Superior temporal gyrus (tissue), 1 donor: ENCODE data around the gene VPS26B.

ENCODE experiments used
- DNase-seq: peaks from one replicate; pipeline ENCODE4 v3.0.0-alpha.2; 2016; ENCODE audit errors: extremely low spot score

VPS26B gene

GRCh38 chr11:134257101-134257500, 32.6 kb downstream of the VPS26B start:
- DNase-seq, result no peak

- no peak for DNase-seq
Observed at GRCh38 chr11:134258577-134258976, 34.1 kb downstream of the VPS26B start.

GRCh38 chr11:134260503-134260902, 36.0 kb downstream of the VPS26B start:
- DNase-seq, result no peak

- no peak for DNase-seq
Observed at GRCh38 chr11:134260983-134261382, 36.5 kb downstream of the VPS26B start.

- DNase-seq, result no peak
Observed at GRCh38 chr11:134261626-134262488, 37.4 kb downstream of the VPS26B start.

GRCh38 chr11:134264966-134265764, 40.7 kb downstream of the VPS26B start:
- no peak for DNase-seq

GRCh38 chr11:134266440-134266839, 42.0 kb downstream of the VPS26B start:
- DNase-seq, result no peak

- DNase-seq, result no peak
Observed at GRCh38 chr11:134266841-134267251, 42.4 kb downstream of the VPS26B start.

- DNase-seq, result no peak
Observed at GRCh38 chr11:134267461-134267860, 43.0 kb downstream of the VPS26B start.

- no peak for DNase-seq
Observed at GRCh38 chr11:134267966-134268365, 43.5 kb downstream of the VPS26B start.

GRCh38 chr11:134270250-134270714, 45.8 kb downstream of the VPS26B start:
- DNase-seq, result no peak

GRCh38 chr11:134271978-134272377, 47.5 kb downstream of the VPS26B start:
- no peak for DNase-seq

- DNase-seq, result no peak
Observed at GRCh38 chr11:134272381-134273316, 48.2 kb downstream of the VPS26B start.

GRCh38 chr11:134273317-134273712, 48.8 kb downstream of the VPS26B start:
- no peak for DNase-seq

- DNase-seq, result peak; percentile 16
Observed at GRCh38 chr11:134275188-134275533, 50.7 kb downstream of the VPS26B start.

GRCh38 chr11:134275534-134276395, 51.3 kb downstream of the VPS26B start, which contains the start of gene GLB1L3:
TSS of gene GLB1L3 (plus strand) at chr11:134276379. CDS start at chr11:134276741, 362 bp downstream.
- peak; percentile 55 for DNase-seq

GRCh38 chr11:134276396-134277182, 52.1 kb downstream of the VPS26B start:
- DNase-seq, result no peak

GRCh38 chr11:134277183-134278001, 52.9 kb downstream of the VPS26B start:
- peak; percentile 20 for DNase-seq

GRCh38 chr11:134278356-134278755, 53.9 kb downstream of the VPS26B start:
- no peak for DNase-seq
